Erythroblast (primary cell): ENCODE results near the gene TSPOAP1.

Experiments
- DNase-seq, 2 experiments: peaks; one replicate each; lab custom pipeline; 2025; lab: John Stamatoyannopoulos, UW
- GATA1 ChIP-seq: IDR thresholded peaks from 2 replicates; pipeline ENCODE4 v1.6.1; 2011; ENCODE audit warnings: low read depth, mild to moderate bottlenecking, control low read depth, low read length, moderate library complexity
- POLR2A ChIP-seq: IDR thresholded peaks from 2 replicates; pipeline ENCODE4 v1.6.1; 2011; ENCODE audit warnings: mild to moderate bottlenecking, low read length

The TSPOAP1 gene

DNA sequence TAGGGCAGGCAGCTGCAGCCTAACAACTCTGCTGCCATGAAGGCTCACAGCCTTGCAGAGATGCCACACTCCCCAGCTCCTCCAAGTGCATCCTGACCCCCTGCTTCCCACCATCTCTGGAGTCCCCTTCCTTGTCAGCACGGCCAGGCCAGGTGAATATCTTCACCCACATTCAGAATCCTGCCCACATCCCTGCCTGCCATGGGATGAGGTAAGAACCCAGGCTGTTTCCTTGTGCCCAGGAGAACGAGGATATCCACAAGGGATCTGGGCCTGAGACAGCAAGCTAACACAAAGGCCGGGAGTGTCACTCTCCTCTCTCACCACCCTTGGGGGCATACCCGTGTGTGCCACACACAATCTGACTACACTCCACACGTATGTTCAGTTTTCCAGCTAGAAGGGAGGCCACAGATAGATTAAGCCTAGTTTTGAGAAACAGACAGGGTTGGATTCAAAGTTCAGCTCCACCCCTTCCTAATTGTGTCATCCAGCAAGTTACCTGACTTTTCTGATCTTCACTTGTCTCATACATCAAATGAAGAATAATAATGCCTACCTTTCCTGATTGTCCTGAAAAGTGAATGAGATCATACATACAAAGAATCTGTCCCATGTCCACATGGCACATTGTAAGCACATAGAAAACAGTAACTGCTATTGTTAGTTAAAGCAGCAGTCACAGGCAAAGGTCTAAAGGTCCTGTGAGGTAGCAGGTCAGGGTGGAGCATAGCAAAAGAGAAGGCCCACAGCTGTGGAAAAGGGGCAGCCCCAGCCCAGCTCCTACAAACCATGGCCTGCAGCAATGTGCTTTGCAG, 40.8 kb upstream of the TSPOAP1 start:
- TF ChIP-seq POLR2A, result no peak
- no peak for TF ChIP-seq GATA1
- DNase-seq, result no peak

GRCh38 chr17:58368860-58369213, 40.2 kb upstream of the TSPOAP1 start:
- no peak for DNase-seq
- TF ChIP-seq GATA1 (no peak), POLR2A (no peak)

DNA sequence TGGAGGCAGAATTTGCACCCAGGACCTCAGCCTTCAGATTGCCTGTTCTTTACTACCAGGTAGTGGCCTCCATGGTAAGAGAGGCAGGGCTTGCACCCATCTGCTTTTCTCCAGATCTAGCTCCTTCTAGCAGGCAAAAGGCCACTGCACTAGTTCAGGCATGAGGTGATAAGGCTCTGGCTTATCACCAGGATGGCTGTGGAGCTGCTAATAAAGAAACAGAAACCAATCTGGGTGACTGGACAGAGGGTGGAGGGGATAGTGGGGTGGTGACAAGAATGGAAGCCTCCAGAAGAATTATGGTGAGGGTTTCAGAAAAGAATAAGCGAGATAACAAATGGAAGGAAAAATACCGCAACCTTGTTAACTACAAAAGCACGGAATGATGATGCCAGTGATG, 38.9 kb upstream of the TSPOAP1 start:
- DNase-seq, result peak; percentile 91 to 96

GRCh38 chr17:58365980-58366595, 37.5 kb upstream of the TSPOAP1 start:
- TF ChIP-seq GATA1 (no peak), POLR2A (no peak)

More for the DNA sequence above, 38.9 kb upstream of the TSPOAP1 start:
- TF ChIP-seq POLR2A, result no peak
- TF ChIP-seq GATA1, result peak; percentile 68

DNA sequence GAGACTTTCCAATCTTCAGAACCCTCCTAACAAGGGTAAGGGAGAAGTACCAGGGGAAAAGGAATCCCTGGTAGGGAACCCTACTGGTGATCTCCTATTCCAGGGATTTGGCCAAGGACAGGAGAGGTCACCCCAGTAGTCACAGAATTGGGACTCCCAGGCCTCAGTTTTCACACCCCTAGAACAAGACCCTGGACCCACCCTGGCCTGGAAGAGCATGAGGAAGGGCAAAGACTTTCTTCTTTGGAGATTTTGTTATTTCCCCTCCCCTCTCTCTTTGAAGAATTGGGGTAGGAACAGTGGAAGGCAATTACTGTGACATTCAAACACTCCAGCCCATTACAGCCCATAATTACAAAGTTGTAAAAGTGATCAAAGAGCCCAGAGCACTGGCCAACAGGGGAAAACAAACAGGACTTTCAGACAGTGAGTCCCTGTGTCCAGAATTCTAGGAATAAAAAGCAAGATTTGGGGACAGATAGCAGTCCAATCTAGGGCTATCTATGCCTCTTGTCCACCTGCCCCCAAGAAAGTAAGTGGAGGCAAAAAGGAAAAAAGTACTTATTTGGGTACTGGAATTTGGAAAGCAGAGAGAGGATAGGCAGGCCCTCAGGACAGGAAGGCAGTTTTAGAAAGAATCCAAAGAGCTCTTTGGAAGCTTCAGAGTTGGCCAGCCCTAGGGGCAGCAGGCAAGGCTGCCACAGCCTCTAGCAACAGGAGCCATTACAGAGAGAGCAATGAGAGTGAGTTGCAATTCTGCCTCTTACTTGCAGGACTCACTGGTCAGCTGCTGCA, 36.8 kb upstream of the TSPOAP1 start:
- DNase-seq, result no peak
- no peak for TF ChIP-seq POLR2A
- no peak for TF ChIP-seq GATA1

More at GRCh38 chr17:58365980-58366595, 37.5 kb upstream of the TSPOAP1 start:
- DNase-seq, result no peak

GRCh38 chr17:58364270-58364942, 35.8 kb upstream of the TSPOAP1 start:
- TF ChIP-seq POLR2A, result no peak
- no peak for TF ChIP-seq GATA1
- peak in 1 of 2 experiments; percentile 56 for DNase-seq

- no peak for TF ChIP-seq GATA1
- no peak for TF ChIP-seq POLR2A
- no peak for DNase-seq
These were observed 35.0 kb upstream of the TSPOAP1 start for GRCh38 chr17:58363457-58364185.

GRCh38 chr17:58362368-58363014, 33.9 kb upstream of the TSPOAP1 start:
- no peak for TF ChIP-seq GATA1
- no peak for TF ChIP-seq POLR2A
- no peak for DNase-seq

GRCh38 chr17:58360296-58361063, 31.9 kb upstream of the TSPOAP1 start:
- peak; percentile 88 to 95 for DNase-seq
- TF ChIP-seq GATA1 (no peak), POLR2A (peak; percentile 54)

DNA sequence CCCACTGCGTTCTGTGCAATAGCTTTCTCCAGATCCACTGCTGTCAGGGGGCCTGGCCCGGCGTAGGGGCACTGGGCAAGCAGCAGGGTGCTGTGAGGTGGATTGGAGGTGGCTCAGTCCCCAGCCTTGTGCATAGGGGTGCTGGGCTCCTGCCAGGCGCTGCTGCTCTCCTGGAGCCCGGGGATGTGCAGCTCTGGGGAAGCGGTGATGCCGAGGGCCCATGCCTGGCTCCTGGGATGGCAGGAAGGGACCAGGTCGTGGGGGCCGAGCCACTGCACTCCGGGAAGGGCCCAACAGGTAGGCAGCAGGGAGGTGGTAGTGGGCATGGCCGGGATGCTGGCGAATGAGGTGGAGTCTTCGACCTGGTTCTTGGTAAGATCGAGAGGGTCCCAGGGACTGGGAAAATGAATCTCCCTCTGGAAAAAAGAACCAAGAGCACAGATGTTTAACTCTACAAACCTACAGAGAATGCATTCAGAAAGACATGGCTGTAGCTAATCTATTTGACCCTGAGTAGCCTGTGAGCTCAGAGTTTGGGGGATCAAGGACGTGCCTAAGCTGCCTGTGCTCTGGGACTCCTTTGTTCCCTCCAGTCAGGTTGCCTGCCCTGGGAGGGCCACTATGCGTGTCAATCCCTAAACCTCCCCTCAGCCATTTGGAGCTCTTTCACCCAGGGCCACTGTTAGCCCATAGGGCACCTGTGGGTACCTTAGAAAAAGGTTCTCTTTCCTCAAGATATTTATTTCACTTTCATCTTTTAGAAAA, 30.0 kb upstream of the TSPOAP1 start:
- no peak for DNase-seq
- TF ChIP-seq POLR2A, result no peak
- no peak for TF ChIP-seq GATA1
